K562 (cell line): Measurements from ENCODE around the gene CRYAB. TPM values are rescaled to one million over a fixed set of nuclear protein-coding genes. Genes with fewer than 3 reads are reported as not detected.

Experiments
- ATF7 ChIP-seq: fragments of 450-650 bp; IDR thresholded peaks from 2 replicates; pipeline ENCODE4 v1.7.1; 2014; ENCODE audit warnings: mild to moderate bottlenecking, moderate library complexity
- CBFB ChIP-seq: sonication (generic); formaldehyde crosslinking; IDR thresholded peaks from 2 replicates; pipeline ENCODE4 v1.4.0; 2020; ENCODE audit warnings: mild to moderate bottlenecking, missing genetic modification reagents
- CEBPB ChIP-seq: fragments of 450-650 bp; IDR thresholded peaks from 2 replicates; pipeline ENCODE4 v1.6.1; 2016; ENCODE audit warnings: missing genetic modification characterization, missing compliant biosample characterization
- CHAMP1 ChIP-seq: fragments of 450-650 bp; IDR thresholded peaks from 2 replicates; pipeline ENCODE4 v1.6.1; 2016; ENCODE audit warnings: mild to moderate bottlenecking
- CREB3 ChIP-seq: fragments of 450-650 bp; conservative IDR thresholded peaks from 2 replicates; pipeline ENCODE4 v1.6.1; 2016; ENCODE audit warnings: missing genetic modification characterization, low read depth, mild to moderate bottlenecking, missing compliant biosample characterization, moderate library complexity
- GATAD2B ChIP-seq: fragments of 450-650 bp; IDR thresholded peaks from 2 replicates; pipeline ENCODE4 v1.6.1; 2017; ENCODE audit warnings: mild to moderate bottlenecking, borderline replicate concordance
- GTF2F1 ChIP-seq: IDR thresholded peaks from 2 replicates; pipeline ENCODE4 v1.6.1; 2011; ENCODE audit warnings: low read depth, low read length, improper control_type of control experiment
- HLTF ChIP-seq: fragments of 450-650 bp; IDR thresholded peaks from 2 replicates; pipeline ENCODE4 v1.6.1; 2016
- RBFOX2 ChIP-seq: fragments of 200-400 bp; formaldehyde crosslinking; IDR thresholded peaks from 2 replicates; pipeline ENCODE4 v1.6.1; 2017; ENCODE audit warnings: low read depth, mild to moderate bottlenecking, low read length, moderate library complexity
- RCOR1 ChIP-seq, 2 experiments: IDR thresholded peaks; 2 replicates each; pipeline ENCODE4 v1.6.1; 2012; ENCODE audit warnings: low read depth in 2 of 2, low read length in 2 of 2, borderline replicate concordance in 1 of 2, improper control_type of control experiment in 1 of 2
- RFX7 ChIP-seq: fragments of 250-450 bp; sonication (Bioruptor Pico); IDR thresholded peaks from 2 replicates; pipeline ENCODE4 v1.5.1; 2021; ENCODE audit warnings: mild to moderate bottlenecking
- ZNF318 ChIP-seq, 2 experiments: fragments of 450-650 bp; IDR thresholded peaks; 2 replicates each; pipeline ENCODE4 v1.6.1; 2016; ENCODE audit warnings: mild to moderate bottlenecking in 2 of 2, borderline replicate concordance in 1 of 2, low read depth in 1 of 2, moderate library complexity in 1 of 2
- ZNF785 ChIP-seq: fragments of 250-450 bp; sonication (Bioruptor Pico); IDR thresholded peaks from 2 replicates; pipeline ENCODE4 v1.4.0; 2020; ENCODE audit warnings: mild to moderate bottlenecking
- polyA plus RNA-seq, 8 experiments: library from polyadenylated mRNA; depleted of rRNA in 4 of 8; stranded (reverse) in 5 of 8; unstranded in 3 of 8; fragments of >200 nt; fragmentation: Nextera tagmentation in 2 of 8; fragmentation: Illumina TruSeq in 1 of 8; extraction: Ambion mirVana in 2 of 8; extraction: Trizol in 1 of 8; gene quantifications; 2 replicates each; pipeline versions ENCODE4 v1.2.1 to v1.2.3, GENCODE V29; 2011 to 2014; ENCODE audit warnings: inconsistent platforms in 1 of 8, missing spikeins in 1 of 8
- total RNA-seq, 7 experiments: library from RNA; depleted of rRNA in 6 of 7; stranded (reverse); fragments of >200 nt in 6 of 7; fragmentation: Illumina TruSeq in 2 of 7; extraction: Trizol in 2 of 7; gene quantifications; 2 replicates each; pipeline versions ENCODE4 v1.2.1 to v1.2.3, GENCODE V29; 2011 to 2021; ENCODE audit warnings: low replicate concordance in 1 of 7

CRYAB gene
- total and polyA plus RNA-seq, 9 of the 15 experiments (the other 6 are each of a cell fraction or from before 2014, with no cell fraction given), result 0.83 to 7.5 (median 3.6) TPM

GRCh38 chr11:111910676-111911562, 651 bp downstream of the CRYAB start (continued):
- TF ChIP-seq RCOR1 (IDR thresholded peaks at IDR 0.05; ENCODE audit: borderline replicate concordance in 1 of 2, low read depth in 2 of 2, low read length in 2 of 2) (peak in 1 of 2 experiments; percentile 76; a peak in 2 of 4 replicates), ZNF785 (CRISPR knock-in tag) (no peak), CHAMP1 (no peak), ZNF318 (IDR thresholded peaks at IDR 0.05; ENCODE audit: borderline replicate concordance in 1 of 2, low read depth in 1 of 2) (no peak), CREB3 (no peak), ATF7 (no peak), GTF2F1 (no peak), CBFB (no peak), GATAD2B (no peak), CEBPB (tag) (no peak), RFX7 (CRISPR knock-in tag) (no peak), HLTF (no peak), RBFOX2 (no peak)
